Ovary (tissue), 3 donors: ENCODE data around the gene PLCL1.

ENCODE experiments used
- CTCF ChIP-seq, 3 donors: fragments of 450-650 bp in 2 of 3; fragments of 200-600 bp in 1 of 3; IDR thresholded peaks; one replicate each; pipeline versions ENCODE4 v1.5.1 to v1.8.0; 2016 to 2022; ENCODE audit warnings: antibody characterized with exemption in 3 of 3, mild to moderate bottlenecking in 1 of 3
- EP300 ChIP-seq: sonication (generic); formaldehyde crosslinking; IDR thresholded peaks from one replicate; pipeline ENCODE4 v1.6.1; 2017; ENCODE audit warnings: antibody characterized with exemption
- POLR2A ChIP-seq: fragments of 450-650 bp; IDR thresholded peaks from one replicate; pipeline ENCODE4 v1.6.1; 2017; ENCODE audit warnings: antibody characterized with exemption, mild to moderate bottlenecking, moderate library complexity
- donor health status: DM: no; HTN: no; CAD: no.

- TF ChIP-seq EP300 (no peak), CTCF (IDR thresholded peaks at IDR 0.05) (no peak), POLR2A (no peak)
Observed at GRCh38 chr2:198161151-198161550, 356.8 kb downstream of the PLCL1 start.
